Measurements from ENCODE around the gene PHC3.
A peak's percentile ranks its signal among the peaks of the same experiment; 100 is the strongest.

PHC3 gene

DNA sequence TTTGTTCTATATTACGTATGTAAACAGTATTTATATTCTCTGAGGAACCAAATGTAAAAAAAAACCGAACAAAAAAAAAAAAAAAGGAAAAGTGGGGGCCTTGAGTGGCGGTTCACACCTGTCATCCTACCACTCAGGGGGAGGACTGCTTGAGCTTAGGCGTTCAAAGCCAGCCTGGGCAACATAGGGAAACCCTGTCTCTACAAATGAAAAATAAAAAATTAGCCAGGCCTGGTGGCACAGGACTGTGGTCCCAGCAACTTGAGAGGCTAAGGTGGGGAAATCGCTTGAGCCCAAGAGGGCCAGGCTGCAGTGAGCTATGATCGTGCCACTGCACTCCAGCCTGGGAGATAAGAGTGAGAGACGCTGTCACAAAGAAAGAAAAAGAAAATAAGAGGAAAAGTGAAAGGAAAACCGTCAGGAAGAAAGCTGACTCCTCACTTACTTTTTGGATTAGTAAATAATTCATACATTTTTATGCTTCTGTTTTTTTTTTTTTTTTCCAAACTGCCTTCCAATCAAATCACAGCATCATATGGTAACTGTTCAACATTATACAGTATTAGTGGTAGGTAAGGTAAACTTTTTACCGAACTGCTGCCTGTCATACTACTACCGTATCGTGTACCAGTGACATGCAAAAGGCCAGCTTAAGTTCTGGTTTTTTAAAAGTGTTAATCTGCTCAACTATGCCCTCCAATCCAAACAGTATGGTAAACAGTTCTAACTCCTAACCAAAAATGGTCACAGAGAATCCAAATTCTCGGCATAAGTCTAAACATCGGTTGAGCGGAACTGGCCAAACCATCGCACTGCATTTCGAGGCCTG lies 1.2 kb downstream of the PHC3 start:
- DNase-seq: no peak

- DNase-seq: no peak
Observed at GRCh38 chr3:170179432-170179831, 2.1 kb downstream of the PHC3 start.

DNA sequence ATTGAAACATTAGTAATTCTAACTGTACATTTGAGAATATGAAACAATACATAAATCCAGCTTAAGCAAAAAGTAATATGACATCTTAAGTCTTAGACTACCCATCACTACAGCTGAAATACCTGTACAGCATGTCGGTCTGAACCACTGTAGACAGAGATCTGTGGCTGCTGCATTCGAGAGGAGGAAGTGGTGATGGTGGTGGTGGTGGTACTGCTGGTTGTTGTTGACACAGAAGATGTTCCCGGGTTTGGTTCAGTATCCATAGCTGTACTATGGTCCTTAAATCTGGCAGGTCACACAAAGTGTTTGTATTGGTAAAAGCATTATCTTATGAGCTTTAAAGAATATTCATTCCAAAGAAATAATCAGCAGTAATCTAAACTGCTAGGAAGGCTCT lies 2.9 kb downstream of the PHC3 start:
- DNase-seq: no peak

DNA sequence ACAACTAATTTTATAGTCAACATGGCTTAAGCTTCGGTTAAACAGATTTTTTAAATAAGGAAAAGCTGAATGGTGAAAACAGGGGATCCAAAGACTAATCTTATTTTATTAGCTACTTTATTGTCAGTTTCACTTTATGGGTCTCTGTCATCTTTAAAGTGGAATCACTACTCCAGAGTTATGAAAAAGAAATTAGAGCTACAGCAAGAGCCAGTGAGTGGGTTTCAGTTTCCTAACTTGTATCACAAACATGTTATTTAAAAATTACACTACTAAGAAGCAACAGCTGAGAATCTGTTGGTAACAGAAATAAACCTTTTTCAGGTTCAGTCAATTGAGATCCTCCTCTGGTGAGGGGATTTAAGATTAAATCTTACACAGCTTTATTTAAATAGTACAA lies 10.0 kb downstream of the PHC3 start:
- no peak for DNase-seq

GRCh38 chr3:170164717-170165116 lies 16.8 kb downstream of the PHC3 start:
- DNase-seq: no peak

DNA sequence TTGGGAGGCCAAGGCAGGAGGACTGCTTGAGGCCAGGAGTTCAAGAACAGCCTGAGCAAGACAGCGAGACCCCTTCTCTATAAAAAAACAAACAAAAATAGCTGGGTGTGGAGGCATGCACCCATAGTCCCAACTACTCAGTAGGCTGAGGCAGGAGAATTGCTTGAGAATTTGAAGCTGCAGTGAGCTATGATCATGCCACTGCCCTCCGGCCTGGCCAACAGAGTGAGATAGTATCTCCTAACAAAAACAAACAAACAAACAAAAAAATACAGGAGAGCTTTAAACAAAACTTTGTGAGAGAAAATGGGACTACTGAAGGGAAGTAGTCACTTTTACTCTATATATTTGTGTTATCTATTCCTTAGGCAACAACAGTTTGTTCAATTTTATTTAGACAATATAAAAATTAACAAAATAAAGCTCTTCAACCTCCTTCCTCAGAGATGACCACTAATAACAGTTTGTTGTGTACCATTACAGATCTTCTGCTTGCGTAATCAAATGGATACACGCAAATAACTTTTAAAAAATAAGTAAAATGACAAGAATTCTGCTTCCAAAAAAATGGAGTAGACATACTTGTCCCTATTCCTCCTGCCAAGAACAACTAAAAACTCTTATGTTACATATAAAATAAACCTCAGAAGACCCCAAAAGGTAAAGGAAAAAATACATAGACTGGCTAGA lies 17.4 kb downstream of the PHC3 start:
- DNase-seq: no peak

DNA sequence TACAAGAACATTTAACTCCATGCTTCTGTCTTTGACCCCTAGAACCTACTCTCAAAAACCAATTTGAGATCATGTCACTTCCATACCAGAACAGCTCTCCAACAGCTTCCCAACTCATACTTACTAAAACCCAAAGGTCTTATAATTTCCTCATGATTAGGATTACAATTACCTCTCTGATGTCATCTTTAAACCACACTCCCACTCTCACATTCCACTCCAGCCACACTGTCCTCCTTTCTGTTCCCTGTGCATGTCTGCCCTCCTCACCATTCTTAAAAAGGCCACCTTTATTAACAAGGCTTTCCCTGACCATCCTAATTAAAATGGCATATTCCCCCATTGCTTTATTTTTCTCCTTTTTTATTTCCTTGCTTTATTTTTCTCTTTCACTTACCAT lies 18.9 kb downstream of the PHC3 start:
- DNase-seq: no peak

- no peak for DNase-seq
Observed at GRCh38 chr3:170162052-170162451, 19.5 kb downstream of the PHC3 start.

DNA sequence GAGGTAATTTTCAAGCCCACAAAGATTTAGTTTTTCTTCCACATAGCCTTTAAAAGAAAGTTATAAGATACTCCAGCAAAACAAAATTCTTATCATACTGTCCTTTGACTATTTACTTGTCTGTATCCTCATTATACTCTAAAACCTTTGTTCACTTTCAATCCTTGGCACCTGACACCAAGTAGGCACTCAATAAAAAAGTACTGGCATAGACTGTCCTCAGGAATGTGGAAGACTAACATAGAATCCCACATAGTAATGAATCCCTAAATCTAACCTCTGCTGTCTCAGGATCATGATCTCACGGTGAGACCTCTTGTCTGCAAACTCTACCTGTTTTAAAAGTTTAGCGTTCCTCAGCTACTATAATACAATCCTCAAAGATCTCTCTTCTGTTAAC lies 21.6 kb downstream of the PHC3 start:
- DNase-seq: no peak

- no peak for DNase-seq
Observed at GRCh38 chr3:170159459-170159858, 22.1 kb downstream of the PHC3 start.

DNA sequence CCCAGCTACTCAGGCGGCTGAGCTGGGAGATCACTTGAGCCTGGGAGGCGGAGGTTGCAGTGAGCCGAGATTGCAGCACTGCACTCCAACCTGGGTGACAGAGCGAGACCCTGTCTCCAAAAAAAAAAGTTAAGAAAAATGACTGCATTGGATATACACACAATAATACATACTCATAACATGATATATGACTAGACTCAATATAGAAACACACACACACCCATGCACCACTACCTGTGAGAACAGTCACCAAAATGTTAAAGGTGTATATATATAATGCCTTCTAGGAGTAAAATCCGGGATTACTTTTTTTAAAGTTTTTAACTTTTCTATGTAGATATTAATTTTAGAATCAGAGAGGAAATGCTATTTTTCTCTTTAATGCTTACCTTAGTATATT lies 25.9 kb downstream of the PHC3 start:
- no peak for DNase-seq

DNA sequence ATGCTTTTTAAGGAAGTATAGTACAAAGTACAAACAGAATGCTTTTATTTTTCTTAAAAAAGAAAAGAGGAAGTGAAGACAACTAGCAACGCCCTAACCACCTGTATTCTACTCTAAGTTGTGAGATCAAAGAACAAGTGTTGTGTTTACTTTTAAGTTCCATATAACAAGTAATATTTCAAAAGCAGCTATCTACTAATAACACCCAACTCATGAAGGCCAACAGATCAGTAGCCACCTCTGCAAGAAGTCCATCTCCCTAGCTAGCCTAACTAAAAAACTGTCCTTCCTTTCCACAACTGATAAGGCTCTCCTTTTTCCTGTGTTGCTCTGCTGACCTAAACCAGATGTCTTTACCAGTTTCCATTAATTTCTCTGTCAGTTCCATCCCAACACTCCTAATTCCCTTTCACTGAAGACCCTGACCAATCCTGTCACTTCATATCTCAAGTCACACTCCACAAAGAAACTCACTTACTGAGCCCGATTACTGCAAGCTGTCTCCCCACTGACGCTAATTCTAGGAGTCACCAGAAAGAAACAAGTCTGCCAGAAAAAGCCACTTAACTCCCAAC lies 26.9 kb downstream of the PHC3 start:
- DNase-seq: no peak

- DNase-seq: no peak
Observed at GRCh38 chr3:170154084-170154483, 27.4 kb downstream of the PHC3 start.

DNA sequence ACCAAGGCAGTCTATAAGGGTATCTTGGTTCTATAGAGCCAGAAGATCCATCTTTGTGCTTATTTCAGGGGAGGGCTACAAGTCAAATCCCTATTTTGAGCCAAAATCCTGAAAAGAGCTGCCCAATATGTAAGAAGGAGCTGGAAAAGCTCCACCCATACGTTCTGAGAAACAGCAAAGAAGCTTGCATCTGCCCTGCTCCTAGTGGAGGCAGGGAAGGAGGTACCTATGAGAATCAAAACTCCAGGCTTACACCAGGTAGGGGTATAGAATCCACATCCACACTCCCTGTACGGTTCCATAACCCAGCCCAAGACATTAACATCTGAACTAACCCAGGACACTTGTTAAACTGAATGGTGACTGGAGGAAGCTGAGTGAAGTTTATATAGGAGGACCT lies 30.0 kb downstream of the PHC3 start:
- no peak for DNase-seq

DNA sequence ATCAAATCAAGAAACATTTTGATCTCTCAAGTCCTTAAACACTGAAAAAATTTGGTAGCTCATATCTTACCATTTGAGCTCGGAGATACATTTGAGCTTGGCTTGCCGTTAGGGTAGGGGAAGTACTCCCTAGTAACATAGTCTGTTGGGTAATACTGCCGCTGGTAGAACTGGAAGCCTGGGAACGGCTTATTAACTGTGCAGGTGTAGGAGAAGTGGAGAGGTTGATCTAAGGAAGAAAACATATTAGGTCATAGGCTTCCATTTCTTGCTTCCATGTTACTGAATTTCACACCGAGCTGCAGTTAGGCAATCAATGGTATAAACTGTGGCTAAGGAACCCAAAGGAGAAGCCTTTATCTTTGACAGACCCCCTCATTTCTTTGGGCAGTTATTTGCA lies 32.5 kb downstream of the PHC3 start:
- DNase-seq: no peak

DNA sequence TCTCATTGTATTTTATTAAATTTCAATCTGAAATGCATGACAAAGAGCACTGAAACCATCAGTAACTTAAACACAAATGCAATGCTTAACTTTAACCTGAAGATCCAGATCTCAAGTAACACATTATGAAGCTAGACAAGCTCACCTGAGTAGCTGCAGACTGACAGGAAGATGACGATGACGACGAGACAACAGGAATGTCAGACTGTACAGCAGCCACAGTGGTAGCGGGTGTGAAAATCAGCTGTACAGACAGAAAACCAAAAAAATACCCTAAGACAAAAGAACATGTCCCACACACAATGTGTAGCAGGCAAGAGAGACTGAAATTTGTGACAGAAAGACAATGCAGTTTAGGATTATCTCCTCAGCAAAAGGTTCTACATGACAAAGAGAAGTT lies 36.3 kb downstream of the PHC3 start:
- DNase-seq: no peak

- DNase-seq: no peak
Observed at GRCh38 chr3:170144437-170144843, 37.1 kb downstream of the PHC3 start.

GRCh38 chr3:170142373-170142772 lies 39.2 kb downstream of the PHC3 start:
- DNase-seq: no peak

- DNase-seq: no peak
Observed at GRCh38 chr3:170137986-170138385, 43.5 kb downstream of the PHC3 start.

GRCh38 chr3:170132335-170132734 lies 49.2 kb downstream of the PHC3 start:
- DNase-seq: no peak

- DNase-seq: no peak
Observed at GRCh38 chr3:170130532-170130931, 51.0 kb downstream of the PHC3 start.

- DNase-seq: no peak
Observed at GRCh38 chr3:170128977-170129431, 52.5 kb downstream of the PHC3 start.

- peak; percentile 44 for DNase-seq
Observed at GRCh38 chr3:170128259-170128976, 53.1 kb downstream of the PHC3 start.
